HG03095 (cell line): ENCODE results near the gene SCRN2.

Experiments used
- ATAC-seq: cut with Tn5 transposase; IDR thresholded peaks from one replicate; pipeline ENCODE4 v1.9.1; 2021; ENCODE audit warnings: moderate library complexity; ENCODE audit not compliant: unreplicated experiment

Gene SCRN2

DNA sequence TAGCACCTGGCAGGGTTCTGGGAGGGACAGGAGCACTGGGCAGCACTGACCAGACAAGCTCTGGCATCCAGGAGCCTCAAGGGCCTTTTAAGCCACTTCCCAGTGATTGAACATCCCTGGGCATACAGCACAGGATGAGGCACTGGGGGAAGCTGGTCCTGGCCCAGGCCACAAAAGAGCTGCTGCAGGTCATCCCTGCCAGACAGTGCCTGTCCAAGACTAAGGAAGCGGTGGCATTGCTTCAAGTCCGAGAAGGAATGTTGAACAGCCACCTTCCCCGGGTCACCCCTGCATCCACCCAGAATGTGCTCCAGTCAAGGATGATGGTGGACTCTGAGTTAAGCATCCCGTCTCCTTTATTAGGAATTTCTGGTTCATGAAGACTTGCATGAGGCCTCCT lies 18.3 kb downstream of the SCRN2 start:
- ATAC-seq, result no peak

DNA sequence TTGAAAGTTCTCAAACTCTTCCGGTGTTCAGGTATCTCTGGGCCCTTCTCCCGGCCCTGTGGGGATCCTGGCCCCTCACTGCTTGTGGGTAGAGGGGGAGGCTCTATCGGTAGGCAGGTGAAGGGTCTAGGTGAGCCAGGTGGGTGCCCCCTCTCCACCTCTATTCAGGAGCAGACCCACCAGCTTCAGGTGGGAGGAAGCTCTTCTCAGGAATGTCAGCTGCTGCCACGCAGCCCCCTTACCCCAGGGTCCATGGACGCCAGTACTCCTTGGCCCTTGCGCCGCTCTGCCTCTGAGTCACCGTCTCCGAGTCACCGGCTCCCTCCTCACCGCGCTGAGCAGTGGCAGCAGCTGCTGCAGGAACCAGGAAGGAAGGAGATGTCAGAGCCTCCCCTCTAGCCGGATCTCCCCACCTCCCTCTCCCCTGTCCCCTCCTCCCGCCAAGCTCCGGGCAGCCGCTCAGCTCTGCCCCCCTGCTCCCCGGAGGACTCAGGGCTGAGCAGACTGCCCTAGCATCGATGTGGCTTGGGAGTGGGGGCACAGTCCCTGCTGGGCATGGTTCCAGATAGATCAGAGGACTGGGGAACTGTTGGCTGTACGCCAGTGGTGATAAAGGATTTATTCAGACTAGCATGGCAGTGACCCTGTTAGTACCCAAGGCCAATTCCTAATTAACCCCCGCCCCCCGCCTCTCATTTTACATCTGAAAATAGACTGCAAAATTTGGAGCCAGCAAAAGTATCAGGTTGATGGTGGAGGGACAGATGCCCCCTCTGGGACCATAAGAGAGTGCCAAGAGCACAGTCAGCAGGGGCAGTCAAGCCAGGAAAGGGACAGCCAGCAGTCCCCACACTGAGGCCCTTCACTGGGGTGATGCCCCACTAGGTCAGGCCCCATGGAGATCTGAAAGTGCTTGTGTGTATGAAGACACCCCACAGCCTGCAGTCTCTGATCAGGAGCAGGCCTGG lies 19.4 kb downstream of the SCRN2 start, which contains the start of gene OSBPL7:
Gene OSBPL7 (minus strand): TSS at position 371 of the 968 bp plus-strand sequence. CDS start 1,516 bp downstream, outside the sequence.
- ATAC-seq, result peak; percentile 80

DNA sequence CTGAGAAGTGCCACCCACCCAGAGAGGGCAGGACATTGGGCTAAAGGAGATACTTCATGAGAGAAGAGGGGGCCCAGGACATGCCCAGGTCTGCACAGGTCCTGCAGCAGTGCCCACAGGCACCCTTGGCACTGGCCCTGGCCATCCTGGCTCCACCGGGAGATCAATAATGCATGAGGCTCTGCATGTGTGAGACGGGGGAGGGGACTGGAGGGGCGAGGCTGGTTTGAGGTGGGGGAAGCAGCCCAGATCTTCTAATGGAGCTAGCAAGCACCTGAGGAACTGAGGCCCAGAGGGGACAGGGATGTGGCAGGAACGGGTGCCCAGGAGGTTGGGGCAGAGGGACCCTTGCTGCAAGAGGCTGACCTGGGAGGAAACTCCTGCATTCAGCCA lies 20.0 kb downstream of the SCRN2 start:
- no peak for ATAC-seq

DNA sequence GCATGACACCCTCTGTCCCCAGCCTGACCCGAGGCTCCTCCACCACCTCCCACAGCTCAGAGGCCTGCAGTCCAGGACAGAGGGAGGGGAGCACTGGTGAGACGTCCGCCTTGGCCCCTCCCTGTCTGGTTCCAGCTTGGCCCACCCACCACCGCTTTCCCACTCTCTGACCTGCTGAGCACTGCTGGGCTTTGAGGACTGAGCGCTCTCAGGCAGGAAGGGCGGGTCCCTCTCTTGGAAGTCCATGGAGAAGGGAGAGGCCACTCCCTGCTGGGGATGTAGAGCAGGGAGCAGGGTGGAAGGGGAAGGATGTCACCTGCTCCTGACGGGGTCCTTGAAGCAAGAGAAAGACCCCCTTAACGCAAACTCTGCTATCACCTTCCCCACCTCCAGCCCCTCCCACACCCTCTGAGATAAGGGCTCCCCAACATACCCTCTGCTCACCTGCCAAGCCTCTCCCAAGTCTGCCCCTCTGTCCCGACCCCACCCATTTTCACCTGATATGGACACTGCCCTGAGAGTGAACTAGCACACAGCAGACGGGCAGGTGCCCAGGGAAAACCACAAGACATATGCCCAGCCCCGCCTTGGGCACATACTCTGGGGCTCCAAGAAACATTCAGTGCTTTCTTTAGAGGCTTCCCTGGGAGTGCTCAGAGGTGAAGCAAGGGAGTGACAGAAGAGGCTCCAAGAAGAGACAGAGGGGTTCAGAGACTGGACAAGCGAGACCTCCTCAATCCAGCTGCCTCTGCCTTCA lies 20.9 kb downstream of the SCRN2 start:
- no peak for ATAC-seq

DNA sequence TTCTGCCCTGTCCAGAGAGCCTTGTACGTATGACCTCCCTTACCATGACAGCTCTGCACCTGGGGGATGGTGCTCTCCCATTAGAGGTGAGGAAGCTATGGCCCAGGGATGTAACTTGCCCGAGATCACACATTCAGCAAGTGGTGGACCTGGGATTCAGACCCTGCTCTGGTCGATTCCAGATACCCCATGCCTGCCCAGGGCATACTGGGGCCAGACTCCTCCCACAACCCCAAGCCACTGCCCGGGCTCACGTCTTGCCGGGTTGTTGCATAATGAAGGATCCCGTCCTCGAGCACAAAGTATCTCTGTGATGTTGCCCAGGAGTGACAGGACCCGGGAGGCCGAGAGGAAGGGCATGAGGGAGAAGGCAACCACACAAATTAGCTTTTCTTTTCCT lies 21.6 kb downstream of the SCRN2 start:
- ATAC-seq, result no peak

DNA sequence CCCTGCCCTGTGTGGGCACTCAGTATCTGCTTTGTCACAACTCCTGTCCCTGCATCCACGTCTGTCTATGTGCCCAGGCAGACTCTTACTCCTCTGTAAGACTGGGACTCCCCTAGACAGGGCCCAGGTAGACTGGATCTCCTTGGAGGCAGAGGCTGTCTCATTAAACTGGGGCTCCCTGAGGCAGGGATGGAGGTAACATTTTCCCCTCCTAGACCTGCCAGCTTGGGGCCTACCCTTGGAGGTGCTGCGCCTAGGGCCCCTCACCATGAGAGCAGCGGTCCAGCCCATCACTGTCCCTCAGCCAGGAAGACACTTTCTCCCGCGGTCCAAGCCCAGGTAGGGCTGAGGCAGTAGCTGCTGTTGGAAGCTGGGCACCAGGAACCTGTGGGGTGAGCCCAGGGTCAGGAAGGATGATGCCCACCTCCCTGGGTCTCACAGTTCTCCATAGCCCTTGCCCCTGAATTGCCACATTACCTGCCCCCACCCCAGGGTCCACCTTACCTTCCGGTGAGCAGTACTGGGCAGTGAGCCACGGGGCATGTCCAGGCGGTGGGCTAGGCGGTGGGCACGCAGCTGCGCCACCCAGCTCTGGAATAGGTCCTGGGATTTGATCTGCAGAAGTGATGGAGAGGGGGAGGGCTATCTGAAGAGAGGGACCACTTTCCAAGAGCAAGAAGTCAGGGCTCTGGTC lies 22.9 kb downstream of the SCRN2 start:
- no peak for ATAC-seq

DNA sequence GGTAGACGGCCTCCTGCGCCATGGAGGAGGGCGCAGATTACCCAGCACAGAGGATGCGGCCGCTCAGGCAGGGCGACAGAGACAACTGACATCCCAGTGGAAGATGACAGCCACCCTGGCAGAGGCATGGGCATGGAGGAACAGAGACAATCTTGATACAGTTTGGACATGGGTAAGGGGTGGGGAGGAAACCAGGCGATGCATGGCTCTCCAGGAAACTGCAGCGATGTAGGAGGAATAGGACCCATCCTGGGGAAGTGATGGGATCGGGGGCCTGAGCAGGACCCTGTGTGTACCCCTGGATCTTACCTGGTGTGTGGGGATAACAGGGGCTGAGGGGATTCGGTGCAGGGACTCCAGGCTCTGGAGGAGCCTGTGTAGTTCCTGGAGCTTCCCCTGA lies 24.1 kb downstream of the SCRN2 start:
- ATAC-seq, result no peak

DNA sequence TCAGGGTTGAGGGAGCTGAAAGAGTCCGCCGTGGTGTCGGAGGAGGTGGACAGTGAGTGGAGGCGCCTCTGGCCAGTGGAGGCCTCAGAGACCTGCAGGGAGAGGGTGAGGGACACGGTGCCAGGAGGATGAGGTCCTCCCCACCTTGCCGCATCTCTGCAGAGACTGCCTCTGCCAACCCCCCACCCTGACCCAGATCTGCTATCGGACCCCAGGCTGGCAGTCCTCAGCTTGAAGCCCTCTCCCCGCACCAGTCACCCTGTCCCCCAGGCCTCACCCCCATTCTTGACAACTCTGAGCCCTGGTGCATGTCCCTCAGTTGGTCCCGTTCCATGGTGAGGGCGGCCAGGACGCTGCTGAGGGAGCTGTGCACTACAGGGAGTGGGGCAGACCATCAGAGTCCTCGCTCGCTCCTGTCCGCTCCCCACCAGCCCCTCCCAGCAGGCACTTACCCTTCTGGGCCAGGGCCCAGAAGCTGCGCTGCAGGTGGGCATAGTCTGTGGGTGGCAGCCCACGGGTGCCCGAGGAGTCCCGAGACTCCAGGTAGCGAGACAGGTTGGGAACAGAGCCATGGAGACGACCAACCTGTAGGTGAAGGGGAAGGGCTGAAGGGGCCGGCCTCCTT lies 24.9 kb downstream of the SCRN2 start:
- ATAC-seq, result no peak

DNA sequence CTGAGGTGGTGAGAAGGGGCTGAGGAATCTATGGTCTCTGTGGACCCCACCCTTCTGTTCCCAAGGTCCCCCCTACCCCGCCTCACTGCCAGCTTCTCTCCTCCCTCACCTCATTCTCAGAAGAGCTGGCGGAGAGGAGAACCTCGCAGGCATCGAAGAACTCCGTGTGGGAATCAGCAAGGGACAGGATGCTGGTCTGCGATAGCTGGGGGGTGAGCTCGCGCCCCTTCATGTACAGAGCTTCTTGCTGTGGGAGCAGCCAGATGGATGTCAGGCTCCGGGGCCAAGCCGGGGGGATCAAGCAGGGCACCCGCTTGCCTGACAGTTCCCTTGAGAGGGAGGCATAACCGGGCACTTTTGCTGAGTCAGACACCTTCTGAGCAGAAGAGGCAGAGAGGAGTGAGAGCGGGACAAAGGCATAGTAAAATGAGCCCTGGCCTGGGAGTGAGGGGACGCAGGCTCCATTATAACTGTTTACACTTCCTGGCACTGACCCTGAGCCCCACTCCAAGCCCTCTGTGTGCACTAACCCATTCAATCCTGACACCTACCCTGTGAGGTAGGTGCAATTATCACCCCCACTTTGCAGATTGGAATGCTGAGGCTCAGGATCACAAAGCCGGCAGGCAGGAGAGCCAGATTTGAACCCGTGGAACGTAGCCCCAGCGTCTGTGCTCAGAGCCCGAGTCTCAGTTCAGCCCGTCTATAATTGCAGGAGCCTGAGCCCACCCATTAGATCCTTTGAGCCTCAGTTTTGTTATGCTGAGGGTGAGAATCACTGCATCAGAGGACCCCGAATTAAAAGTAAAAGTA lies 25.8 kb downstream of the SCRN2 start:
- no peak for ATAC-seq

DNA sequence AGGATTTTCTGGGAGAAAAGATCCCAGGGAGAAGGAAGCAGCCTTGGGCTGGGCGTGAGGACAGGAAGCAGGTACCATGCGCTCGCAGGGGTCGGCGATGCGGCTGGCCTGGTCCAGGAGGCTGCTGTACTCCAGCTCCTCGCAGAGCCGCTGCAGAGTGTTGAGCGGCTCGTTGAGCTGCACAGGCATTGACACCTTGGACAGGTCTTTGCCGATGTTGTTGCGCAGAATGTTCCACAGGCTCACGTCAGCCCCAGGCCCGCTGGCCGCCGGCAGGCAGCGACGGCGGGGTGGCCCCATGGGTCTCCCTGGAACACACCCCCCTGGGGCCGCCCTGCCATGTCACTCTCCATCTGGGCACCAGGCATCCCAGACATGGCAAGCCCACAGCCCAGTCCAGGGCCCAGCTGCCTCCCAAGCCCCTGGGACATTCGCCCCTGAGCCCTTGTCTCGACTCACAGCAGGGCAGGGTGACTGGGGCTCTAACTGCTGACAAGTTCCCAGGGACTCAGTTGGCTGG lies 27.5 kb downstream of the SCRN2 start:
- ATAC-seq, result no peak

DNA sequence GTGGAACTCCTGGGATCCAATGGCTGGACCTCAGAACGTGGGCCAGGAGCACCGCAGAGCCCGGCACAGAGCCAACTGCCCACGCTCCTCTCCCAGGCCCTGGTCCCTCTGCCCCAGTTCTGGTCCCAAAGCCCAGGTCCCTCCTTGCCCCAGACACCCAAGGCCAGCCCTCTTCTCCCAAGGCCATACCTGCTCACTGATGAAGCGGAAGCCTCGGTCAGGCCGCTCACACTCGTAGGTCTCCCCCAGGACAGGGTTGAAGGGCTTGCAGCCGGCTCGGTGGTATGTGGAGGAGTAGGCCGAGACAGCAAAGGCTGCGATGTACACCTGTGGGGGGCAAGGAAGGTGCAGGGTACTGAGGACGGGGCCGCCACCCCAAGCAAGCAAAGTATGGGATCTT lies 28.0 kb downstream of the SCRN2 start:
- no peak for ATAC-seq

DNA sequence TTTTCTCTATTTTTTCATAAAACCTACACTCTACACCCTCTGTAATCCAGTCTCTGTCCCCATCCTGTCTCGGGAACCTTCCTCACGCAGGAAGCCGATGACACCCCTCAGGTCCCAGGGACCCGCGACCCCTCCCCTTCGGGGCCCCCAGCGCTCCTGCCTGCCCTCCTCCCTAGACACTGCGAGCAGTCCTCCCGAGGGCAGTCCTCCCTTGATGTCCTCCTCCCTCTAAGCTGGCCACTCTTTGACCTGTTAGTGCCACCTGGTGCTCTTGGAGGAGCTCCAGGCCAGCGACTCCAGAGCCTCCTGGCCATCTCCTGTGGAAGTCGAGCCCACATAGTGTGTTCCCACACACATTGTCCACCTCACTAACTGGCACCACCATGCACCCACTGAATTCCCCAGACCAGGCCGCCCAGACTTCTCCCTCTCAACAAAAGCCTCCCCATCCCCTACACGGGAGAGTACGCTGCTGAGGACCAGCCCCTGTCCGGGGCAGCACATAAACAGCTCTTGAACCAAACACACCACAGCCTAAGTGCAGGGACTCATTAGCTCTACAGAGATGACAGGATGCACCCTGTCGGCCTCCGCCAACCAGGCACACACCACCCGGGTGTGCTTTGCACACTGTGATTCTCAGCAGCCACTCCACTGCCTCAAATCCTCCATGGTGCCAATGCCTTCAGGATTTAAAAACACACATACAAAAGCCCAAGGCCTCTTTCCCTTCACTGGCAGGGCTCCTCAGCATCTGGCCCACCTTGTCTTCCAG lies 28.7 kb downstream of the SCRN2 start:
- ATAC-seq, result no peak

DNA sequence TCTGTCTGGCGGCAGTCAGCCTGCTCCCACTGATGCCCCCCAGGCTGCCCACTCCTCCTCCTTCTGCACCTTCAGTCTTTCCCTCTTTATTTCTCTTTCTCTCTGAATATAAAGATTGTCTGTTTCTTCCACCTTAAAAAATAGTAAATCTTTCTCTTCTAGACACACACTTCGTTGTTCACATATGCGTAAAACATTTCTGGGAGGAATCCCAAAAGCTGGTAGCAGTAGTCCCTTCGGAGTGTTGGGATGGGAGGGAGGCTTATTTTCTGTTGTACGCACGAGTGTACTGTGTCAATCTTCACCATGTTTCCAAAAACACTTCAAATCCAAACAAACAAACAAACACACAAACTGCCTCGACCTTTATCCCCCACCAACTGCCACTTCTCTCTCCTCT lies 29.4 kb downstream of the SCRN2 start:
- ATAC-seq, result no peak

DNA sequence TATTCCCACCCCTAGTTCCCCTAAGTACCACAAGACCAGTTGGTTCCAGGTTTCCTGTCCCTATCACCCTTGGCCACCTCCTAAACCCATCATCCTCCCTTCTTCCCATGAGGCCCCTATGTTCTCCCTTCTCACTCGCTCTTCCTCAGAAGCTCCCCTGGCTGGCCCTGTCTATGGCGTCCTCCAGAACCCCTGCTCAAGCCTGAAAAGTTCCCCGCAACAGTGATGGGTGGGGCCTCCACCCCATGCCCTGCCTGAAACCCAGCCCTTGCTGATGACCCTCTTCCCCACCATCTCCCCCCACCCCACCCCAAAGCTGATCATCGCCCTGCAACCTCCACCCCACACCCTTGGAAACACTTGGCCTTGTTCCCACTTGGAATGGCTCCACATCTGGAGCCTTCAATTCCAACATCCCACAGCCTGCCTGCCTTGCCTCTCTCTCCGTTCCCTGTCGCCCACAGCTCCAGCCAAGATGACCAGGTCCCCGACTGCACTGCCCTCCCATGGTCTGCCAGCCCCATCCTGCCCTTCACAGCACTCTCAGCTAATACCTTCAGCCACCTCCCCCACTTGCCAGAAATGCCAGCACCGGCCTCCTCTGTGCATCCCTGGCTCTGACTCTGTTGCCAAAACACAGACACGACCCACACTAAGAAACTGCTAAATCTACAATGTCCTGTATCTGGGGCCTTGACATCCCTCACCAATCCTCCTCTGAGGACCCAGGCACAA lies 30.0 kb downstream of the SCRN2 start:
- ATAC-seq, result no peak

DNA sequence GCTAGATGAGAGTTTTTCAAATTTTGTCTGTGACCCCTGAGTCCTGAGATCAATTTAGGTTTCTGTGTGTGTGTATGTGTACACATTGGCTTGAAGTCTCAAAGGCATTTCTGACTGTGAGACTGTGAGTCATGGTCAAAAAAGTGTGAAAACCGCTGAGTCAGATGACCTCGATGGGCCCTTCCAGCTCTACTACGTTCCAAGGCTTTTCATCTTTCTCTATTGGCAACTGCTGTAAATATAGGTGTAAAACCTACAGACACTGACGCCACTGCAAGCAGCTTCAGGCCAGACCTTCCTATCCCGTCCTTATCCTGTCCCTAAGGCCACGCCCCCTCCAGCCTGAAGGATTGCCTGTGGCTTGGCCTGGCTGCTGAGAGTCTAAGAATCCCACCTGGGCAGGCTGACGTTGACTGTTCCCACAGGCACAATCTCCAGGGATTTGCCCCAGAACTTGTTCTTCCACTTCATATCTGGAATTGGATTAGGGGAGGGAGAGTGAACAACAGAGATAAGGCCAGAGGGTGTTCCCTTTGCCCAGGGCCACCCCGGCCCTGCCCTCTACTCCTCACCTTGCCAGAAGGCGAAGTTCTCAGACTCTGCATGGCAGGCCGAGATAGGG lies 30.8 kb downstream of the SCRN2 start:
- no peak for ATAC-seq

DNA sequence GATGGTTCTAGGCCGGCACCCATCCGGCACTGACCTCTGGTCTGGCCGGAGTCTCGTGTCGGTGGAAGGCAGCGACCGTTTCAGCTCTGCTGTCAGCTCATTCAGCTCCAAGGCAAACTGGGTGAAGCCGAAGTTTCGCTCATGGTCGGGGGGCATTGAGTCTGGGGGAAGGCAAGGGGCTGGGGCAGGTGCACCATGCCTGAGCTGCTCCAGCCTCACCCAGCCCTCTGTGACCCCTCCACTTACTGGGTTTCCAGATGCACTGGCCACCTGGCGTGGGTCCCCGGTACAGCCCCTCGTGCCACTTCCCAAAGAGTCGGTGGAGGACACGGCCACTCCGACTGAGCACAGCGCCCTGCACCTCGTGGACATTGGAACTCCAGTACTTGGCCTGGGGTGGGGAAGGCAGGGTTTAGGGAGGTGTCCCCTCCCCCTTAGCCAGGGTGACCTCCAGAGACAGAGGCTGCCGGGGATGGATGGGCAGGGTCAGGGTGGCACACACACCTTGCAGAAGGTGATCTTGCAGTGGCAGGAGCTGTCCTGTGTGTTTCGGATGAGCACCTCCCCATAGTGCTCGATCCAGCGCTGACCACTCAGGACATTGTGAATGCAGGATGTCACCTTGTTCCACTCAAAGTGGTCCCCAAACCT lies 32.1 kb downstream of the SCRN2 start:
- ATAC-seq, result no peak

DNA sequence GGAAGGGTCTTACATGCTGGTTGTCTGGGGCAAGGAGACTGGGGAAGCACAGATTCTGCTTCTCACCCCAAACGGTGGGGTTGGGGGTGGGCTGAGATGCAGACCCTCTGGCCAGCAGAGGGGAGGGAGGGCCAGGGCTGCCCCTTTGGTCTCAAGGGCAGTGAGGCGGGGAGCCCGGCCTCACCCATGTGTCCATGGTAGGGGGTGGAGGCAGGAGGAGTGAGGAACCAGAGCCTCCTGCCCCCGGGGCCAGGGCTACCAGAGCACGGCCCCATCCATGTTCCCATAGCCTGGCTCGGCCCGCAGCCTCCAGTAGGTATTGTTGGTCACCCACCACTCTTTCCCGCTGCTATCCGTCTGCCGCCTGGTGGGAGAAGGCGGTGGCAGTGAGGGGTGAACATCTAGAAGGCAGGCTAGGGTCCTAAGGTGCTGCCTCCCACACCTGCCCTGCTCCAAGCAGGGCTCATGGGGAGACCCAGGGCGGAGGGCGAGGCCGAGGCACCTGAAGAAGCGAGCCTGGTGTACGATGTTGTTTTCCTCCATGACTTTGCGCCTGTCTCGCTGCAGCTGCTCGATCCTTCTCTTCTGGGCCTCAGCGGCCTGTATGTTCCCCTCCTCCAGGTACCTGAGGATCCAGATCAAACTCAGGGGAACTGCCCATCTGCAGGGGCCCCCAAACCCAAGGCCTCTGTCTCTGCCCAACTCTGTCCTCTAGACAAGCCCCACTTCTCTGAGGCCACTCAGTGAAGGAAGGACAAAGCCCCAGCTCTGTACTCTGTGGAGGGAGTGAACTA lies 32.8 kb downstream of the SCRN2 start:
- no peak for ATAC-seq
